Bronchial epithelial cell (primary cell): ENCODE results near the gene SLC36A1. TPM values are rescaled to one million over a fixed set of nuclear protein-coding genes. Genes with fewer than 3 reads are reported as not detected.
"Not testable (repeated sequence)": the region's sequence is repeated elsewhere in the genome, so short reads cannot be mapped to it uniquely, and the experiment has no call there.

ENCODE experiments used
- DNase-seq: peaks from one replicate; pipeline ENCODE4 v3.0.0-alpha.2; 2010; ENCODE audit warnings: low read depth
- FAIRE-seq: peaks from 2 replicates; lab custom pipeline; 2011; peaks lifted over from hg19 to GRCh38; lab: Jason Lieb, UNC
- H3K27me3 ChIP-seq: 2 replicates; pipeline ENCODE4 v1.5.1; 2011; ENCODE audit warnings: low read length; ENCODE audit not compliant: control insufficient read depth, insufficient read depth
- H3K36me3 ChIP-seq: 2 replicates; pipeline ENCODE4 v1.5.1; 2011; ENCODE audit warnings: low read length; ENCODE audit not compliant: control insufficient read depth, insufficient read depth
- H3K4me3 ChIP-seq: 2 replicates; pipeline ENCODE4 v1.5.1; 2011; ENCODE audit warnings: mild to moderate bottlenecking, low read depth, low read length, control low read depth
- CTCF ChIP-seq: IDR thresholded peaks from 2 replicates; pipeline ENCODE4 v1.5.1; 2011; ENCODE audit warnings: mild to moderate bottlenecking, moderate library complexity, low read length, control low read depth, inconsistent platforms; ENCODE audit not compliant: insufficient read depth, severe bottlenecking
- total RNA-seq: library from RNA; depleted of rRNA; stranded (reverse); fragments of >200 nt; gene quantifications from 2 replicates; pipeline ENCODE4 v1.2.1, GENCODE V29; 2014

The SLC36A1 gene
- total RNA-seq, 1 donor from 2014 or later: 4.5 TPM

GRCh38 chr5:151414536-151414935 is 32.9 kb upstream of the SLC36A1 start:
- FAIRE-seq (no peak), DNase-seq (no peak)
- Histone ChIP-seq H3K36me3 (no peaks in the 10 kb centered on the region), H3K4me3 (no peak overlapping the region), H3K27me3 (peaks cover 2% of the 10 kb centered on the region)
- TF ChIP-seq CTCF: no peak

GRCh38 chr5:151417712-151418111 is 29.7 kb upstream of the SLC36A1 start:
- no peak overlapping the region for H3K4me3 ChIP-seq
- FAIRE-seq (no peak), DNase-seq (no peak)
- no peaks in the 10 kb centered on the region for H3K36me3 ChIP-seq
- no peaks in the 10 kb centered on the region for H3K27me3 ChIP-seq
- TF ChIP-seq CTCF: no peak

GRCh38 chr5:151420127-151420526 is 27.3 kb upstream of the SLC36A1 start:
- no peak overlapping the region for H3K4me3 ChIP-seq
- DNase-seq (no peak), FAIRE-seq (no peak)
- TF ChIP-seq CTCF: no peak
- H3K27me3 ChIP-seq: no peaks in the 10 kb centered on the region
- no peaks in the 10 kb centered on the region for H3K36me3 ChIP-seq

GRCh38 chr5:151424892-151425523 is 22.4 kb upstream of the SLC36A1 start:
- DNase-seq (no peak), FAIRE-seq (peak; percentile 50)
- H3K4me3 ChIP-seq: no peak overlapping the region
- H3K36me3 ChIP-seq: no peaks in the 10 kb centered on the region
- no peak for TF ChIP-seq CTCF
- no peaks in the 10 kb centered on the region for H3K27me3 ChIP-seq

GRCh38 chr5:151426347-151426746 is 21.1 kb upstream of the SLC36A1 start:
- not testable (repeated sequence) for H3K27me3 ChIP-seq, FAIRE-seq, DNase-seq, H3K36me3 ChIP-seq, H3K4me3 ChIP-seq

GRCh38 chr5:151427258-151427657 is 20.1 kb upstream of the SLC36A1 start:
- Histone ChIP-seq H3K36me3 (no peaks in the 10 kb centered on the region), H3K27me3 (no peaks in the 10 kb centered on the region), H3K4me3 (no peak overlapping the region)
- DNase-seq (no peak), FAIRE-seq (no peak)
- no peak for TF ChIP-seq CTCF
